H1 (cell line): ENCODE results near the gene DIP2C. TPM values are rescaled to one million over a fixed set of nuclear protein-coding genes. Genes with fewer than 3 reads are reported as not detected.
"Not testable (repeated sequence)": the region's sequence is repeated elsewhere in the genome, so short reads cannot be mapped to it uniquely, and the experiment has no call there.

ENCODE experiments used
- CTCF ChIA-PET: fragments of 300-600 bp; sonication (Branson Sonifier 250); formaldehyde crosslinking; loops from one replicate; lab custom pipeline; 2021; ENCODE audit not compliant: partially characterized antibody; lab: Charles Lee
- POLR2A ChIA-PET: fragments of 300-600 bp; sonication (Branson Sonifier 250); formaldehyde crosslinking; loops from one replicate; lab custom pipeline; 2021; ENCODE audit warnings: inconsistent platforms; ENCODE audit not compliant: partially characterized antibody; lab: Charles Lee
- DNase-seq, 2 experiments: peaks; one replicate each; pipeline versions ENCODE4 v3.0.0 to v3.0.0-alpha.2; 2010 to 2022; ENCODE audit warnings: low spot score in 2 of 2, low read depth in 1 of 2, mixed read lengths in 1 of 2
- FAIRE-seq: peaks from 2 replicates; lab custom pipeline; 2011; peaks lifted over from hg19 to GRCh38; lab: Jason Lieb, UNC
- H2AFZ ChIP-seq: 2 replicates; pipeline ENCODE4 v1.8.1; 2012; ENCODE audit warnings: low read length, inconsistent platforms
- H2AK5ac ChIP-seq: 2 replicates; pipeline ENCODE4 v1.6.1; 2013; ENCODE audit warnings: low read depth, low read length
- H2BK120ac ChIP-seq: replicated peaks from 2 replicates; pipeline ENCODE3; 2013; ENCODE audit warnings: low read depth, low read length, inconsistent platforms
- H2BK12ac ChIP-seq: 2 replicates; pipeline ENCODE4 v1.6.1; 2013; ENCODE audit warnings: low read depth, low read length
- H2BK15ac ChIP-seq: 2 replicates; pipeline ENCODE4 v1.6.1; 2013; ENCODE audit warnings: low read length
- H2BK20ac ChIP-seq: 2 replicates; pipeline ENCODE4 v1.6.1; 2013; ENCODE audit warnings: low read length
- H2BK5ac ChIP-seq: 2 replicates; pipeline ENCODE4 v1.6.1; 2013; ENCODE audit warnings: low read depth, low read length
- H3K14ac ChIP-seq: 2 replicates; pipeline ENCODE4 v1.6.1; 2013; ENCODE audit warnings: inconsistent platforms; ENCODE audit not compliant: insufficient read length
- H3K18ac ChIP-seq: 2 replicates; pipeline ENCODE4 v1.6.1; 2013; ENCODE audit warnings: low read length; ENCODE audit errors: extremely low read depth
- H3K23ac ChIP-seq: 2 replicates; pipeline ENCODE4 v1.6.1; 2013; ENCODE audit warnings: inconsistent platforms; ENCODE audit not compliant: insufficient read length
- H3K23me2 ChIP-seq: 2 replicates; pipeline ENCODE4 v1.6.1; 2013; ENCODE audit warnings: low read depth, low read length
- H3K27ac ChIP-seq: 2 replicates; pipeline ENCODE4 v1.6.1; 2011; ENCODE audit warnings: low read depth, low read length, inconsistent platforms
- H3K27me3 ChIP-seq, 4 experiments: replicated peaks in 1 of 4; 1 replicate in 1 of 4; 2 replicates in 3 of 4; pipeline versions ENCODE4 v1.6.1 to v1.8.1; 2011 to 2013; ENCODE audit warnings: low read length in 3 of 4, mild to moderate bottlenecking in 3 of 4, inconsistent platforms in 2 of 4, mixed read lengths in 2 of 4, moderate library complexity in 1 of 4; ENCODE audit not compliant: control insufficient read depth in 3 of 4, insufficient read depth in 3 of 4; ENCODE audit errors: extremely low read depth in 1 of 4
- H3K36me3 ChIP-seq, 4 experiments: 2 replicates each; pipeline versions ENCODE4 v1.6.1 to v1.8.1; 2011 to 2013; ENCODE audit warnings: mild to moderate bottlenecking in 4 of 4, low read length in 3 of 4, moderate library complexity in 2 of 4, control low read depth in 1 of 4, inconsistent platforms in 1 of 4; ENCODE audit not compliant: insufficient read depth in 4 of 4, control insufficient read depth in 2 of 4
- H3K4ac ChIP-seq: replicated peaks from 2 replicates; pipeline ENCODE3; 2013; ENCODE audit warnings: low read length, low read depth, mixed read lengths, inconsistent platforms; ENCODE audit not compliant: insufficient read length
- H3K4me1 ChIP-seq, 4 experiments: replicated peaks in 1 of 4; 1 replicate in 1 of 4; 2 replicates in 3 of 4; pipeline versions ENCODE4 v1.6.1 to v1.8.1; 2011 to 2013; ENCODE audit warnings: low read length in 3 of 4, inconsistent platforms in 2 of 4, mixed read lengths in 1 of 4; ENCODE audit not compliant: insufficient read depth in 4 of 4, control insufficient read depth in 3 of 4
- H3K4me2 ChIP-seq, 2 experiments: 2 replicates each; pipeline versions ENCODE4 v1.6.1 to v1.8.1; 2011 to 2013; ENCODE audit warnings: low read depth in 2 of 2, low read length in 2 of 2, control low read depth in 1 of 2, inconsistent platforms in 1 of 2, mild to moderate bottlenecking in 1 of 2; ENCODE audit not compliant: insufficient read depth in 1 of 2
- H3K4me3 ChIP-seq, 4 experiments: fragments of 200-600, 300-600 bp in 1 of 4; sonication (generic), shearing (Covaris generic), sonication (Bioruptor Twin) in 1 of 4; 2 replicates each; pipeline versions ENCODE4 v1.5.1 to v1.8.1; 2011 to 2016; ENCODE audit warnings: low read length in 4 of 4, low read depth in 3 of 4, control low read depth in 2 of 4, inconsistent platforms in 2 of 4, mild to moderate bottlenecking in 2 of 4, mixed read lengths in 1 of 4, moderate library complexity in 1 of 4; ENCODE audit not compliant: insufficient read depth in 2 of 4; ENCODE audit errors: extremely low read depth in 1 of 4
- H3K56ac ChIP-seq: replicated peaks from 2 replicates; pipeline ENCODE3; 2013; ENCODE audit warnings: low read depth, mild to moderate bottlenecking, mixed read lengths, low read length, inconsistent platforms; ENCODE audit not compliant: insufficient read length
- H3K79me1 ChIP-seq: 2 replicates; pipeline ENCODE4 v1.6.1; 2013; ENCODE audit warnings: low read depth, low read length, control low read depth
- H3K79me2 ChIP-seq, 2 experiments: 2 replicates each; pipeline versions ENCODE4 v1.6.1 to v1.8.1; 2012 to 2013; ENCODE audit warnings: low read length in 2 of 2, mild to moderate bottlenecking in 2 of 2, inconsistent platforms in 1 of 2; ENCODE audit not compliant: insufficient read depth in 2 of 2, control insufficient read depth in 1 of 2
- H3K9ac ChIP-seq, 4 experiments: replicated peaks in 1 of 4; 1 replicate in 1 of 4; 2 replicates in 3 of 4; pipeline versions ENCODE4 v1.6.1 to v1.8.1; 2011 to 2013; ENCODE audit warnings: low read depth in 3 of 4, low read length in 3 of 4, control low read depth in 2 of 4, mild to moderate bottlenecking in 2 of 4, moderate library complexity in 2 of 4, inconsistent platforms in 1 of 4; ENCODE audit errors: extremely low read depth in 1 of 4
- H3K9me3 ChIP-seq, 2 experiments: 2 replicates each; pipeline versions ENCODE4 v1.6.1 to v1.8.1; 2012 to 2013; ENCODE audit warnings: mild to moderate bottlenecking in 2 of 2, moderate library complexity in 2 of 2, control low read depth in 1 of 2, inconsistent platforms in 1 of 2, low read depth in 1 of 2, low read length in 1 of 2, mixed read lengths in 1 of 2; ENCODE audit not compliant: insufficient read depth in 2 of 2
- H4K20me1 ChIP-seq, 2 experiments: replicated peaks in 1 of 2; 2 replicates each; pipeline versions ENCODE3 to v1.8.1; 2011 to 2013; ENCODE audit warnings: inconsistent platforms in 2 of 2, low read length in 2 of 2, mild to moderate bottlenecking in 1 of 2; ENCODE audit not compliant: insufficient read depth in 2 of 2, control insufficient read depth in 1 of 2
- H4K5ac ChIP-seq: 2 replicates; pipeline ENCODE4 v1.6.1; 2013; ENCODE audit warnings: low read length, low read depth, mixed read lengths, inconsistent platforms; ENCODE audit not compliant: insufficient read length
- H4K8ac ChIP-seq: 2 replicates; pipeline ENCODE4 v1.8.0; 2013; ENCODE audit warnings: mild to moderate bottlenecking, moderate library complexity, low read length, inconsistent platforms; ENCODE audit not compliant: insufficient read depth; ENCODE audit errors: extremely low read depth
- H4K91ac ChIP-seq: replicated peaks from 2 replicates; pipeline ENCODE3; 2013; ENCODE audit warnings: low read length, mixed read lengths, inconsistent platforms; ENCODE audit not compliant: insufficient read length
- WGBS, 2 experiments: shearing (Covaris generic) in 1 of 2; methylation state at CpG; one replicate each; pipeline versions ENCODE4 v1.1.6 to v1.1.7; 2013 to 2015; ENCODE audit warnings: low lambda C conversion rate in 2 of 2, mixed read lengths in 2 of 2, inconsistent platforms in 1 of 2, low coverage in 1 of 2, missing lambda C conversion rate in 1 of 2; ENCODE audit not compliant: insufficient replicate concordance in 2 of 2, insufficient coverage in 1 of 2, insufficient read length in 1 of 2; ENCODE audit errors: extremely low coverage in 1 of 2, missing lambda C conversion rate in 1 of 2; 5-methylcytosine and 5-hydroxymethylcytosine counted together
- polyA plus RNA-seq, 7 experiments: library from polyadenylated mRNA; depleted of rRNA in 3 of 7; stranded (reverse) in 5 of 7; unstranded in 2 of 7; fragments of >200 nt in 5 of 7; fragments of 200-250 nt in 2 of 7; gene quantifications; 1 replicate in 5 of 7; 2 replicates in 1 of 7; 4 replicates in 1 of 7; pipeline versions ENCODE4 v1.2.1 to v1.2.3, GENCODE V29; 2011 to 2013; ENCODE audit warnings: missing spikeins in 2 of 7, mixed read lengths in 2 of 7
- total RNA-seq: library from RNA; stranded (reverse); fragmentation: NEBNext Ultra II Directional; extraction: Animal tissue kit (Norgen Biotek cat#: 25700); gene quantifications from 2 replicates; pipeline ENCODE4 v1.2.1, GENCODE V29; 2021

Gene DIP2C
- total and polyA plus RNA-seq, 2 of the 8 experiments (the other 6 are each of a cell fraction or from before 2014, with no cell fraction given), result 3.8 to 9.3 TPM

DNA sequence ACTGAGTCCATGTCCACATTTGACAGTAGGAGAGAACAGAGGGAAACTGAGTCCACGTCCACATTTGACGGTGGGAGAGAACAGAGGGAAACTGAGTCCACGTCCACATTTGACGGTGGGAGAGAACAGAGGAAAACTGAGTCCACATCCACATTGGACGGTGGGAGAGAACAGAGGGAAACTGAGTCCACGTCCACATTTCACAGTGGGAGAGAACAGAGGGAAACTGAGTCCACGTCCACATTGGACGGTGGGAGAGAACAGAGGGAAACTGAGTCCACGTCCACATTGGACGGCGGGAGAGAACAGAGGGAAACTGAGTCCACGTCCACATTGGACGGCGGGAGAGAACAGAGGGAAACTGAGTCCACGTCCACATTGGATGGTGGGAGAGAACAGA, 42.4 kb downstream of the DIP2C start:
- DNase-seq, H2BK120ac ChIP-seq, H2AK5ac ChIP-seq, H3K23ac ChIP-seq, H3K4me2 ChIP-seq, H2BK12ac ChIP-seq, H2BK20ac ChIP-seq, H4K8ac ChIP-seq, H3K4me3 ChIP-seq, H3K14ac ChIP-seq, H3K9ac ChIP-seq, H3K4me1 ChIP-seq, POLR2A ChIA-PET, H3K36me3 ChIP-seq, CTCF ChIA-PET, H3K23me2 ChIP-seq, H2AFZ ChIP-seq, H2BK5ac ChIP-seq, H3K27me3 ChIP-seq, FAIRE-seq, H3K4ac ChIP-seq, H3K18ac ChIP-seq, H2BK15ac ChIP-seq, H3K9me3 ChIP-seq, H3K56ac ChIP-seq, H4K5ac ChIP-seq, H4K91ac ChIP-seq, H3K27ac ChIP-seq: not testable (repeated sequence)
- Histone ChIP-seq H3K79me2 (peaks cover 3 to 24% of the 10 kb centered on the region in 2 experiments; a peak in 2 of 4 replicates), H4K20me1 (peaks cover 0 to 20% of the 10 kb centered on the region in 2 experiments), H3K79me1 (peaks cover 21% of the 10 kb centered on the region)
- 86% methylated on average over 15 of the region's 15 CpGs; no CpG with 5 or more reads in 1 of the 2 experiments for whole genome bisulfite sequencing, 2 experiments
